Measurements from ENCODE around the gene CACNG1.

GRCh38 chr17:67043283-67043682 is 1.1 kb upstream of the CACNG1 start:
- TF ChIP-seq CTCF (conservative IDR thresholded peaks at IDR 0.05; ENCODE audit: low read length), result no peak
- TF ChIP-seq EZH2phosphoT487 (IDR thresholded peaks at IDR 0.05; ENCODE audit: borderline replicate concordance, low read depth, low read length), result no peak

Measured in OCI-LY7 (cell line).